H7 (cell line): ENCODE results near the gene EHBP1. TPM values are rescaled to one million over a fixed set of nuclear protein-coding genes. Genes with fewer than 3 reads are reported as not detected.

ENCODE experiments used
- DNase-seq: peaks from one replicate; pipeline ENCODE4 v3.0.0; 2012
- H3K27me3 ChIP-seq: 2 replicates; pipeline ENCODE4 v1.6.0; 2011; ENCODE audit warnings: mild to moderate bottlenecking, low read length; ENCODE audit not compliant: control insufficient read depth, insufficient read depth
- H3K36me3 ChIP-seq: replicated peaks from 2 replicates; pipeline ENCODE4 v1.5.1; 2011; ENCODE audit warnings: low read length; ENCODE audit not compliant: control insufficient read depth, insufficient read depth
- H3K4me3 ChIP-seq: 2 replicates; pipeline ENCODE4 v1.5.1; 2011; ENCODE audit warnings: low read depth, mild to moderate bottlenecking, control low read depth, low read length, moderate library complexity; ENCODE audit not compliant: insufficient read depth
- total RNA-seq: library from RNA; depleted of rRNA; stranded (reverse); fragments of >200 nt; shearing (Covaris generic); gene quantifications from 2 replicates; pipeline ENCODE4 v1.2.3, GENCODE V29; 2014

Gene EHBP1
- total RNA-seq, 1 experiment from 2014 or later = 13.0 TPM

DNA sequence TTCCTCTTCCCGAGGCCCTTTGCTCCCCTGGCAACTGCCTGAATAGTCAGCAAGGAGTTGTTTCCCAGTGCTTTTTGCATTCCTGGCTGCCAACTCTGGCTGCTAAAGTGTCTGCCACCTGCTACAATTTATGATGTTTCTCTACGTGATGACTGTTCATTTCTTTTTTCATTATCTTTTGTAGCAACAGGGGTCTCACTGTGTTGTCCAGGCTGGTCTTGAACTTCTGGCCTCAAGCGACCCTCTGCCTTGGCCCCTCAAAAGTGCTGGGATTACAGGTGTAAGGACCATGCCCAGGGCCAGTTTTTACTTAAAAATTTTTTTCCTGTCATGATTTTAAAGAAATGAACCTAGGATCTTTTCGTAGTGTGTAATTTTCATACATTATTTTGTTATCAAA, 11.3 kb downstream of the EHBP1 start:
- H3K36me3 ChIP-seq = no peaks in the 10 kb centered on the region
- no peak for DNase-seq

GRCh38 chr2:62717503-62718081, 12.1 kb downstream of the EHBP1 start:
- Histone ChIP-seq H3K27me3 (no peaks in the 10 kb centered on the region), H3K4me3 (no peak overlapping the region), H3K36me3 (no peaks in the 10 kb centered on the region)
- no peak for DNase-seq

More for the DNA sequence above, 11.3 kb downstream of the EHBP1 start:
- H3K27me3 ChIP-seq = no peaks in the 10 kb centered on the region
- no peak overlapping the region for H3K4me3 ChIP-seq

GRCh38 chr2:62718225-62718822, 12.8 kb downstream of the EHBP1 start:
- Histone ChIP-seq H3K27me3 (no peaks in the 10 kb centered on the region), H3K4me3 (no peak overlapping the region), H3K36me3 (no peaks in the 10 kb centered on the region)
- no peak for DNase-seq

GRCh38 chr2:62719757-62720156, 14.2 kb downstream of the EHBP1 start:
- H3K27me3 ChIP-seq = no peaks in the 10 kb centered on the region
- no peak for DNase-seq
- H3K4me3 ChIP-seq = no peak overlapping the region
- no peaks in the 10 kb centered on the region for H3K36me3 ChIP-seq

DNA sequence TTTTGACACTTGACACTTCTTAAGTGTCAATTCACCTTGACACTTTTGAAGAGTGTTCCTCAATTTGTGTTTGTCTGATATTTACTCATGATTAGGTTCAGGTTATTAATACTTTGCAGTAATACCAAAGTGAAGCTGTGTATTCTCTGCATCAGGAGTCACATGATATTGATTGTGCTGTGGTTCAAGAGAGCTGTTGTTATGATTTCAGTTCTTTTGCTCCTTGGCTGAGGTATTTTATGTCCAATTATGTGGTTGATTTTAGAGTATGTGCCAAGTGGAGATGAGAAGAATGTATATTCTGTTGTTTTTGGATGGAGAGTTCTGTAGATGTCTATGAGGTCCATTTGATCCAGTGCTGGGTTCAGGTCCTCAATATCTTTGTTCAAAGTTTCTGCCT, 17.2 kb downstream of the EHBP1 start:
- no peak overlapping the region for H3K4me3 ChIP-seq
- no peak for DNase-seq
- no peaks in the 10 kb centered on the region for H3K36me3 ChIP-seq

DNA sequence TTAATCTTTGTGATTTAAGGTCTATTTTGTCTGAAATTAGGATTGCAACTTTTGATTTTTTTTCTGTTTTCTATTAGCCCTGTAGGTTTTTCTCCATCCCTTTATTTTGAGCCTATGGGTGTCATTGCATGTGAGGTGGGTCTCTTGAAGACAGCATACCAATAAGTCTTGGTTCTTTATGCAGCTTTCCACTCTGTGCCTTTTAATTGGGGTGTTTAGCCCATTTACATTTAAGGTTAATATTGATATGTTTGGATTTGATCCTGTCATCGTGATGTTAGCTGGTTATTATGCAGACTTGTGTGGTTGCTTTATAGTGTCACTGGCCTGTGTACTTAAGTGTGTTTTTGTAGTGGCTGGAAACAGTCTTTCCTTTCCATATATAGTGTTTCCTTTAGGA, 17.7 kb downstream of the EHBP1 start:
- no peak for DNase-seq
- no peak overlapping the region for H3K4me3 ChIP-seq
- H3K36me3 ChIP-seq = no peaks in the 10 kb centered on the region
- no peaks in the 10 kb centered on the region for H3K27me3 ChIP-seq

More for the DNA sequence above, 17.2 kb downstream of the EHBP1 start:
- H3K27me3 ChIP-seq = no peaks in the 10 kb centered on the region

DNA sequence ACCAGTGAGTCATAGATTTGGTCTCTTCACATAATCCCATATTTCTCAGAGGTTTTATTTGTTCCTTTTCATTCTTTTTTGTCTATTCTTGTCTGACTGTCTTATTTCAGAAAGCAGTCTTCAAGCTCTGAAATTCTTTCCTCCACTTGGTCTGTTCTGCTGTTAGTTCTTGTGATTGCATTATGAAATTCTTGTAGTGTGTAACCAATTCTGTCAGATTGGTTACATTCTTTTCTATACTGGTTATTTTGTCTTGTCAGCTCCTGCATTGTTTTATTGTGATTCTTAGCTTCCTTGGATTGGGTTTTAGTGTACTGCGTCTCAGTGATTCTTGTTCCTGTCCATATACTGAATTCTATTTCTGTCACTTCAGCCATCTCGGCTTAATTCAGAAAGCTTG, 18.6 kb downstream of the EHBP1 start:
- DNase-seq = no peak
- Histone ChIP-seq H3K4me3 (no peak overlapping the region), H3K27me3 (no peaks in the 10 kb centered on the region), H3K36me3 (no peaks in the 10 kb centered on the region)

- H3K27me3 ChIP-seq = no peaks in the 10 kb centered on the region
- H3K36me3 ChIP-seq = no peaks in the 10 kb centered on the region
- no peak overlapping the region for H3K4me3 ChIP-seq
- peak; percentile 20 for DNase-seq
Measured at GRCh38 chr2:62724886-62725711, 19.6 kb downstream of the EHBP1 start.

- no peak for DNase-seq
- Histone ChIP-seq H3K27me3 (no peaks in the 10 kb centered on the region), H3K4me3 (no peak overlapping the region), H3K36me3 (no peaks in the 10 kb centered on the region)
Measured at GRCh38 chr2:62725712-62726055, 20.2 kb downstream of the EHBP1 start.

GRCh38 chr2:62727259-62727867, 21.9 kb downstream of the EHBP1 start:
- Histone ChIP-seq H3K36me3 (no peaks in the 10 kb centered on the region), H3K4me3 (no peak overlapping the region), H3K27me3 (no peaks in the 10 kb centered on the region)
- DNase-seq = no peak

DNA sequence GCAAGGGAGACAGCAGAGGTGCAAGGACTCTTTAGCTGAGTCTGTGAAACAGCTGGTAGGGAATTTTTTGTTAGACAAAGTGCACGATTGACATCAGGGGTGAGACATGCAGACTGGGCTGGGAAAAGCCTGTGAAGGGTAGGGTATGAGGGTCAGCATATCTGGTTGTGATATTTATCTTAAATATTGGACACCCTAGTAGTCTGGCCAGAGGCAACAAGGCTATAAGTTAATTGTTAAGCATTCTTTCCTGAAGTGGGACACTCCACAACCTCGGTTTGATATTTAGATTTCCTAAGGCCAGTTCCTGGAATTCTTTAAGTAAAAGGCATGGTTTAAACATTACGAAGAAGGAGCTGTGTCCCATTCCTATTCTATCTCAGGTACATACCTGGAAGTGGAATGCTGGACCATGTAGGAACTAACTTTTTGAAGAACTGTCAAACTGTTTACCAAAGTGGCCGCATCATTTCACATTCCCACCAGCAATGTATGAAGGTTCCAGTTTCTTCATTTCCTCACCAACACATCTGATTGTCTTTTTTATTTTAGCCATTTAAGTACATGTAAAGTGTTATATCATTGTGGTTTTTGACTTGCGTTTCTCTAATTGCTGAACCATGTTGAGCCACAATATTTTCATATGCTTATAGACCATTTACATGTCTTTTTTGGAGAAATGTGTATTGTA, 22.5 kb downstream of the EHBP1 start:
- Histone ChIP-seq H3K4me3 (no peak overlapping the region), H3K27me3 (no peaks in the 10 kb centered on the region), H3K36me3 (no peaks in the 10 kb centered on the region)
- DNase-seq = no peak

DNA sequence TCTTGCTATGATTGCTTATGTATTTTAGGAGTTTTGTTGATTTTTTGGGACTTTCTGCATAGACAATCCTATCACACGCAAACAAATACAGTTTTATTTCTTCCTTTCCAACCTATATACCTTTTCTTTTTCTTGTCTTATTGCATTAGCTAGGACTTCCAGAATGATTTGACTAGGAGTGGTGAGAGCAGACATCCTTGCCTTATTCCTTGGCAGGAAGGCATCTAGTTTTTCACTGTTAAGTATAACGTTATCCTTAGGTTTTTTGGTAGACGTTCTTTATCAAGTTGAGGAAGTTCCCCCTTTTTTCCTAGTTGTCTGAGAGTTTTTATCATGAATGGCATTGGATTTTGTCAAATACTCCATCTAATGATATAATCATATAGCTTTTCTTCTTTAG, 25.8 kb downstream of the EHBP1 start:
- Histone ChIP-seq H3K4me3 (no peak overlapping the region), H3K36me3 (no peaks in the 10 kb centered on the region), H3K27me3 (no peaks in the 10 kb centered on the region)
- no peak for DNase-seq

DNA sequence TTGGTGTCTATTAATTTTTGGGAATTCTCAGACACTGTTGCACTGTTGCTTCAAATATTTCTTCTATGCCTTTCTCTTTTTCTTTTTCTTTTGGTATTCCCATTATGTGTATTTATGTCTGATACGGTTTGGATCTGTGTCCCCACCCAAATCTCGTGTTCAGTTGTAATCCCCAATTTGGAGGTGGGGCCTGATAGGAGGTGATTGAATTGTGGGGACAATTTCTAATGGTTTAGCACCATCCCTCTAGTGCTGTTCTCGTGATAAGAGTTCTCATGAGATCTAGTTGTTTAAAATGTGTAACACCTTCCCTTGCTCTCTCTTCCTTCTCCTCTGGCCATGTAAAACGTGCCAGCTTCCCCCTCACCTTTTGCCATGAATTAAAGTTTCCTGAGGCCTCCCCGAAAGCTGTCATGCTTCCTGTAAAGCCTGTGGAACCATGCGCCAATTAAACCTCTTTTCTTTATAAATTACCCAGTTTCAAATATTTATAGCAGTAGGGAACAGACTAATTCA, 26.8 kb downstream of the EHBP1 start:
- H3K27me3 ChIP-seq = no peaks in the 10 kb centered on the region
- no peak for DNase-seq
- no peak overlapping the region for H3K4me3 ChIP-seq
- H3K36me3 ChIP-seq = no peaks in the 10 kb centered on the region

- H3K27me3 ChIP-seq = no peaks in the 10 kb centered on the region
- H3K36me3 ChIP-seq = no peaks in the 10 kb centered on the region
Measured at GRCh38 chr2:62733546-62733945, 28.0 kb downstream of the EHBP1 start.

More at GRCh38 chr2:62733546-62733945, 28.0 kb downstream of the EHBP1 start:
- no peak overlapping the region for H3K4me3 ChIP-seq
- no peak for DNase-seq
